GM21576 (cell line): Measurements from ENCODE around the gene DOC2A.
"Not testable (repeated sequence)": the region's sequence is repeated elsewhere in the genome, so short reads cannot be mapped to it uniquely, and the experiment has no call there.

ENCODE experiments used
- ATAC-seq: cut with Tn5 transposase; IDR thresholded peaks from one replicate; pipeline ENCODE4 v1.9.1; 2021; ENCODE audit warnings: mild to moderate bottlenecking, moderate library complexity; ENCODE audit not compliant: unreplicated experiment

Gene DOC2A

DNA sequence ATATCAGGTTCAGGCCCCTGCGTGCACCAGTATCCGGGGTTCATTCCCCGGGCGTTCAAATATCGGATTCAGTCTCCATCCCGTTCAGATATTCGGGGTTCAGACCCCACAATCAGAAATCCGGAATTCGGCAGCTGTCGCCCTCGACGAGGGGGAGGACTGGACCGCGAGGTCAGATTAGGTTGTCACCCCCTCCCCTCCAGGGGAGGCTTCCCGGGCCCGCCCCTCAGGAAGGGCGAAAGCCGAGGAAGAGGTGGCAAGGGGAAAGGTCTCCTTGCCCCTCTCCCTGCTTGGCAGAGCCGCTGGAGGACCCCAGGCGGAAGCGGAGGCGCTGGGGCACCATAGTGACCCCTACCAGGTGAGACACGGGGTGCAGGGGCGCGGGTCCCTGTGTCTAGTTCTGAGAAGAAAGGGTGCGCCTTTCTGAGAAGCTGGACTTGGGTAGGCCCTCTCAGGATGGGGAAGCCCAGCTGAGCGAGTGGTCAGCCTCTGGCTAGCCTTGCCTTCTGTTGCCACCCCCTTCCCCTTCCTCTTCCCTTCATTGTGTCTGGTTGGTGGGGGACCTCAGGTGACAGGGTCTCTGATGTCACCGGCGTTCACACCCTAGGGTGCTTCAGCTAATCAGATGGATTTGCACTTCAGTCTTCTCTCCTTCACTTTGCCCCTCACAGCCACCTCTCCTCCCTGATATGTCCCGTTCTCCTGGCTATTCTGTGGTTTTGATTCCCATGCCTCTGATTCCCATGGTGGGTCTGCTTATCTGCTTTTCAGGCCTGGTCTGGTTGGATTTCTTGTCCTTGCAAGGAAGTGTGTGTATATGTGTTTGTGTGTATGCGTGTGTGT lies 36.3 kb downstream of the DOC2A start:
- no peak for ATAC-seq

DNA sequence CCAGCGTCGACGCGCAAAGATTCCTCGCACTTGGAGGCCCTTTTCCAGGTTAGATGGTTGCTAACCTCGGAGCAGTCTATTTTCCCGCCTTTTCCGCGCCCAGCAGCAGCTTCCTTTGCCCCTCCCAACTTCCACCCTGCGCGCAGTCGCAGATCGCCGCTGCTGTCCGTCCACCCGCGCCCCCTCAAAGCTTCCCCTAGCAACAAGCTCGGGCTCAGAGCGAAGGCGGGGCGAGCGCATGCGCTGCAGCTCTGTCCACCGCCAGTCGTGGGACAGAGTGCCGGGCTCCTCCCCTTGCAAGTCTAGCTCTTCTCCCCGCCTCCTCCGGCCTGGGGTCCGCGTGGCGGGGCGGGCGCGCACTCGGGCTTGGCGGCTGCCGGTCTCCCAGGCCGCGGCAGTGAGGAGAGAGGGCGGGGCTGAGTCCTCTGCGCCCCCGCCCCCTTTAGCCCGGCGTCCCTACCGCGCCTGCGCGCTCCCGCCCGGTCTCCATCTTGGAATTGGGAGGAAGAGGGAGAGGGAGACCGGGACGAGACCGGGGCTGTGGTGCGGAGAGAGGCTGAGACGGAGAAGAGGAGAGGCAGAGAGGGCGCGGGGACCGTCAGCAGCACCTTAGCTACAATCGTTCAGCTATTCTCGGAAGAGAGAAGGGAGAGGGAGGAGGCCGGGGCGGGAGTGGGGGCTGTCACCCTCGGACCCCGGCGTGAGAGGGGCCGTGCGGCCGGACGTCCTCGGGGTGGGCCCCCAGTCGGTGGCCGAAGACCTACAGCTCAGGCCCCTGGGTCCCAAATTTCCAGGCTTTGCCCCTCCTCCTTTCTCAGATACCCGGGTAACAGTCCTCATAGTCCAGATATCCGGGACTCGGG lies 37.2 kb downstream of the DOC2A start, which contains the start of gene TAOK2:
TSS of gene TAOK2 (plus strand) at position 485 of the 863 bp plus-strand sequence. CDS start 3,905 bp downstream, outside the sequence.
- ATAC-seq = peak; percentile 88

GRCh38 chr16:29972992-29973383 lies 37.8 kb downstream of the DOC2A start:
- ATAC-seq = no peak

DNA sequence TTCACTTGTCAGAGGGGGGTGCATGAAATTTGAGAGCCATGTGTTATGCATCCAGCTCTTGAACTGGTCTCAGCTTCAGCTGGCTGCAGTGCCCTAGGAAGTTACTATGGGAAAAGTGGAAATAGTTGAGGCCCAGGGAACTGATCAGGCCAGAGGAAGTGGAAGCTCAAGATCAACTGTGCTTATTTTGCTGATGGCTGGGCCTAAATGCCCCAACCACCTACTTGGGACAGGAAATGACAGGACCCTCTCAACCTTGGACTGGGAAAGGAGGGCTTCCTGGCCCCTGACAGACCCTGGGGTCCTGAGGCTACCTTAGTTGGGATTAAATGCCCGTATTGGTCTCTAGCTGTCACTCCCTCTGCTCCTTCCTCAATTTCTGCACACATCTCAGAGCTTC lies 38.3 kb downstream of the DOC2A start:
- ATAC-seq = no peak

DNA sequence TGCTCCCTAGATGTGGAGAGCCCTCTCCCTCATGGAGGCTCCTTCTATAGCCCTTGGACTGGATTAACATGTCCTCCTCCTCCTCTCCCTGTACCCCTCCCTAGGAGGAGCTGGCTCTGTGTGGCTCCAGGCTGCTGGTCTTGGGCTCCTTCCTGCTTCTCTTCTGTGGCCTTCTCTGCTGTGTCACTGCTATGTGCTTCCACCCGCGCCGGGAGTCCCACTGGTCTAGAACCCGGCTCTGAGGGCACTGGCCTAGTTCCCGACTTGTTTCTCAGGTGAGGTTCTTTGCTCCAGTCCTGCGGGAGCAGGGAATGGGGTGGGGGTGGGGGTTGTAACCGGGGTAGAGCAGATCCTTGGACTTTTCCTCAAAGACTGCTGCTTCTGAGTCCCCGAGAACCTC lies 39.5 kb downstream of the DOC2A start:
- no peak for ATAC-seq

DNA sequence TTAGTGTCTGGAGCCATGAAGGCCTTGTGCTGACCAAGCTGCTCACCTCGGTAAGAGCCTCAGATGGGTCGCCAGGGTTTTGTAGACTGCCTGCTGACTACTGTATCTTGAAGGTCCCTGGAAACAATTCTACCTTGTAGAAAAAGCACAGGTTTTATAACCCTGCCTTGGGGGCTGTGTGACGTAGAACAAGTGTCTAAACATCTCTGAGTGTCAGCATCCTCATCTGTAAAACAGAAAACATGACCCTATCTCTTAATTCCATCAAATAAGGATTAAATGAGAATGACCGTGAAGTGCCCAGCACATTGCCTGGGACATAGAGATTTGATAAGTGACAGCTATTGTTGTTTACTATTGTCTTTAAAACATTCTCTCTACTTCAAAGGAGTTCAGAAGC lies 42.6 kb downstream of the DOC2A start:
- no peak for ATAC-seq

DNA sequence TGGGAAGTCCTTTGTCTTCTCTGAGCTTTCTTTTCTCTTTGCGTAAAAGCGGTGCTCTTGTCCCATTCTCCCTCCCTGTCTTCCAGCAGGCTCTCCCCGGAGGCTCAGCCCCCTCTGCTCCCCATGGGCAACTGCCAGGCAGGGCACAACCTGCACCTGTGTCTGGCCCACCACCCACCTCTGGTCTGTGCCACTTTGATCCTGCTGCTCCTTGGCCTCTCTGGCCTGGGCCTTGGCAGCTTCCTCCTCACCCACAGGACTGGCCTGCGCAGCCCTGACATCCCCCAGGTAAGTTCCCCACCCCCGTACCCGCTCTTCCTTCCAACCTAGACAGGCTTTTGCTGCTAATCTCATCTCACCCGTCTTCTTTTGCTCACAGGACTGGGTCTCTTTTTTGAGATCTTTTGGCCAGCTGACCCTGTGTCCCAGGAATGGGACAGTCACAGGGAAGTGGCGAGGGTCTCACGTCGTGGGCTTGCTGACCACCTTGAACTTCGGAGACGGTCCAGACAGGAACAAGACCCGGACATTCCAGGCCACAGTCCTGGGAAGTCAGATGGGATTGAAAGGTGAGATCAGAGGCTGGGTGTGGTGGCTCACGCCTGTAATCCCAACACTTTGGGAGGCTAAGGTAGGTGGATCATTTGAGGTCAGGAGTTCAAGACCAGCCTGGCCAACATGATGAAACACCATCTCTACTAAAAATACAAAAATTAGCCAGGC lies 47.6 kb downstream of the DOC2A start:
- ATAC-seq = no peak

GRCh38 chr16:29962344-29962994 lies 48.4 kb downstream of the DOC2A start:
- peak; percentile 7 for ATAC-seq

GRCh38 chr16:29961479-29962343 lies 49.1 kb downstream of the DOC2A start, which contains the start of gene TMEM219:
TSS of gene TMEM219 (plus strand) at chr16:29962079. CDS start at chr16:29963144, 1,065 bp downstream.
- peak; percentile 81 for ATAC-seq

GRCh38 chr16:29961127-29961478 lies 49.7 kb downstream of the DOC2A start:
- ATAC-seq = no peak

- not testable (repeated sequence) for ATAC-seq
Measured at GRCh38 chr16:29959821-29960220, 51.0 kb downstream of the DOC2A start.

GRCh38 chr16:29959293-29959692 lies 51.5 kb downstream of the DOC2A start:
- no peak for ATAC-seq

GRCh38 chr16:29958756-29959155 lies 52.1 kb downstream of the DOC2A start:
- no peak for ATAC-seq
